B cell (primary cell): Measurements from ENCODE around the gene DNAH2.

ENCODE experiments used
- CTCF ChIP-seq: fragments of 200-600 bp; IDR thresholded peaks from one replicate; pipeline ENCODE4 v1.8.0; 2022; ENCODE audit warnings: antibody characterized with exemption, mild to moderate bottlenecking
- EZH2 ChIP-seq: IDR thresholded peaks from 2 replicates; pipeline ENCODE4 v1.6.1; 2012; ENCODE audit warnings: borderline replicate concordance, low read depth, mild to moderate bottlenecking, moderate library complexity, low read length; ENCODE audit not compliant: insufficient read depth, poor library complexity, severe bottlenecking

DNA sequence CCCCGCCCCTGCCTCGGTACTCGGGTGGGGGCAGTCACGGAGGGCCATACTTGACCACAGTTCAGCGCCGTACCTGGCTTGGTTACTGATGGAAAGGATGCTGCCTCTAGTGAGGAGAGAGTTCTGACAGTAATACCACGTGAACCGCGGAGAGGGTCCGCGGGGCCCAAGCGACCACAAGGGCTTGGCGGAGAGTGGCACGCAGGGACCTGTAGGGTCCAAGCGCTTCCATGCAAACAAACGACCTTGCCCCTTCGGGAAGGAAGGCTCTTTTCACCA is 125.7 kb downstream of the DNAH2 start:
- TF ChIP-seq CTCF (no peak), EZH2 (no peak)
